Immature natural killer cell (primary cell): ENCODE data around the gene EYA3. TPM values are rescaled to one million over a fixed set of nuclear protein-coding genes. Genes with fewer than 3 reads are reported as not detected.

Experiments
- DNase-seq, 3 donors: peaks; one replicate each; pipeline ENCODE4 v3.0.0; 2022; ENCODE audit warnings: mixed read lengths in 1 of 3
- H3K27ac Mint-ChIP-seq, 6 donors: one replicate each; pipeline ENCODE4 v1.8.0; 2020; ENCODE audit warnings: mixed read lengths in 6 of 6, mild to moderate bottlenecking in 5 of 6, inconsistent platforms in 4 of 6, moderate library complexity in 3 of 6
- H3K27me3 Mint-ChIP-seq, 3 donors: one replicate each; pipeline ENCODE4 v1.8.0; 2020 to 2021; ENCODE audit warnings: low read depth in 3 of 3, mild to moderate bottlenecking in 3 of 3, mixed read lengths in 3 of 3, moderate library complexity in 3 of 3, inconsistent platforms in 1 of 3
- H3K36me3 Mint-ChIP-seq, 3 donors: one replicate each; pipeline ENCODE4 v1.8.0; 2020; ENCODE audit warnings: mixed read lengths in 3 of 3, inconsistent platforms in 2 of 3, mild to moderate bottlenecking in 2 of 3
- H3K4me1 Mint-ChIP-seq, 2 donors: one replicate each; pipeline ENCODE4 v1.8.0; 2020; ENCODE audit warnings: inconsistent platforms in 2 of 2, mild to moderate bottlenecking in 2 of 2, mixed read lengths in 2 of 2, moderate library complexity in 1 of 2
- H3K4me3 Mint-ChIP-seq, 5 donors: one replicate each; pipeline ENCODE4 v1.8.0; 2020; ENCODE audit warnings: mild to moderate bottlenecking in 5 of 5, mixed read lengths in 5 of 5, inconsistent platforms in 3 of 5, moderate library complexity in 3 of 5
- H3K9me3 Mint-ChIP-seq, 6 donors: one replicate each; pipeline ENCODE4 v1.8.0; 2020; ENCODE audit warnings: mild to moderate bottlenecking in 6 of 6, mixed read lengths in 6 of 6, inconsistent platforms in 4 of 6, moderate library complexity in 3 of 6
- polyA plus RNA-seq, 3 donors: library from polyadenylated mRNA; unstranded; fragments of 300-500 nt; fragmentation: Illumina TruSeq; gene quantifications; one replicate each; pipeline ENCODE4 v1.2.3, GENCODE V29; 2021

Gene EYA3
- polyA plus RNA-seq, 3 donors from 2014 or later: 7.8 to 15.6 (median 9.3) TPM

DNA sequence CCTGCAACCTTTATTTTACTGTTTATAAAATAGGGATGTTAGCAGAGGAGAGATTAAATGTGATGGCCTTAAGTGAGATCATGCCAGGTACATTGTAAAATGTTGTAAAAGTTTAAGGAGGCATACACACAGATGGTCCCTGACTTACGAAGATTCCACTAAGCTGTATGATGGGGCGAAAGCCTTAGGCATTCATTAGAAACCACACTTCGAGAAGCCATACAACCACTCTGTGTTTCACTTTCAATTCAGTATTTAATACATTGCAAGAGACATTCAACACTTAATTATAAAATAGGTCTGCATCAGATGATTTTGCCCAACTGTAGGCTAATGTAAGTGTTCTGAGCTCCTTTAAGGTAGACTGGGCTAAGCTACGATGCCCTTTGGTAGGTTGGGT is 149.9 kb downstream of the EYA3 start:
- H3K27ac Mint-ChIP-seq: no peak overlapping the region
- no peaks in the 10 kb centered on the region for H3K36me3 Mint-ChIP-seq
- peaks cover 32 to 39% of the 10 kb centered on the region in 2 donors for H3K4me1 Mint-ChIP-seq
- H3K9me3 Mint-ChIP-seq: no peaks in the 10 kb centered on the region
- peaks cover 4 to 7% (median 6%) of the 10 kb centered on the region in 3 donors for H3K27me3 Mint-ChIP-seq
- no peak overlapping the region for H3K4me3 Mint-ChIP-seq
- DNase-seq: no peak

DNA sequence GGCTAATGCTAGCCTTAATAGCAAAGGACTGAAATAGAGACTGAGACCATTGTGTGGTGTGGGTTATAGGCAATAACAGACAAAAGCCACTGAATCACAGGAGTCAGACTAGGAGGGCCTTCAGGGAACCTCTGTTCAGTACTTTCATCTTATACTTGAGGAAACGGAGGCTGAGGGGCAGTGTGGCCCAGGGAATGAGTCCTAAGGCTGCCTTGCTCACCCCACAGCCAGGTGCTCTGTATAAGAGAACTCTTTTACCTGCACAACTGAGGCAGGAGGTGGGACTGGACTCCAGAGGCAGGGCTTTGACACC is 150.9 kb downstream of the EYA3 start:
- no peak overlapping the region for H3K4me3 Mint-ChIP-seq
- no peak for DNase-seq

DNA sequence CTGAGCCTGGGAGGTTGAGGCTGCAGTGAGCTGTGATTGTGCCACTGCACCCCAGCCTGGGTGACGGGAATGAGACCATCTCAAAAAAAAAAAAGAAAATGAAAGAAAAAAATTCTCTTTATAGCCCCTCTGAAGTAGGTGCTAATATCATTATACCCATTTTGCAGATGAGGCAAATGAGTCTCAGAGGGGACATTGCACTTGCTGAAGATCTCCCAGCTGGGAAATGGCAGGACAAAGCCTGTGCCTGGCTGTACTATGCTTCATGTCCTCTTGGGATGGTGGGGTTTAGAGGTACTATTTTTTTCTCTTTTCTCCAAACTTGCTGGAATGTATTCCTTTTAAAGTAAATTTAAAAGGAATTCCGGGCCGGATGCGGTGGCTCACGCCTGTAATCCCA is 152.0 kb downstream of the EYA3 start:
- Mint-ChIP-seq H3K4me1 (peaks cover 19 to 21% of the 10 kb centered on the region in 2 donors), H3K4me3 (no peak overlapping the region), H3K9me3 (no peaks in the 10 kb centered on the region), H3K27me3 (peaks cover 4 to 12% (median 8%) of the 10 kb centered on the region in 3 donors), H3K27ac (no peak overlapping the region), H3K36me3 (no peaks in the 10 kb centered on the region)
- no peak for DNase-seq

More for the DNA sequence above, 150.9 kb downstream of the EYA3 start:
- H3K9me3 Mint-ChIP-seq: no peaks in the 10 kb centered on the region
- no peak overlapping the region for H3K27ac Mint-ChIP-seq
- H3K36me3 Mint-ChIP-seq: no peaks in the 10 kb centered on the region
- H3K4me1 Mint-ChIP-seq: peaks cover 23 to 29% of the 10 kb centered on the region in 2 donors
- H3K27me3 Mint-ChIP-seq: peaks cover 4 to 10% (median 8%) of the 10 kb centered on the region in 3 donors

DNA sequence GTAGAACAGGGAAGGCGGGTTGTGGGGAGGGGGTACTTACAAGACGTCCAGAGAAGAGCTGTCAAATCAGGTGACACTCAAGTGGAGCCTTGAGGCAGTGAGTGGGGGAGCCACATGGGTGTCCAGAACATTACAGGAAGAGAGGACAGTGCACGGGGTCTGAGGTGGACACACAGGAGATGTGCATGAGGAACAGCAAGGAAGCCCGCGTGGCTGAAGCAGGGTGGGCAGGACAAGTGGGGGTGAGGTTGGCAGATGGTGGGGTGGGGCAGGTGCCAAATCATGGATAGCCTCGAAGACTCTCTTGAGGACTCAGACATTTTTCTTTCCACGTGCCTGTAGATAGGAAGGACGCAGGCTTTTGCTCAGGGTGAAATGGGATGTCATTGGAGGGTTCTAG is 152.7 kb downstream of the EYA3 start:
- H3K4me3 Mint-ChIP-seq: no peak overlapping the region
- peaks cover 4 to 10% (median 8%) of the 10 kb centered on the region in 3 donors for H3K27me3 Mint-ChIP-seq
- DNase-seq: no peak
- peaks cover 13 to 16% of the 10 kb centered on the region in 2 donors for H3K4me1 Mint-ChIP-seq
- H3K9me3 Mint-ChIP-seq: no peaks in the 10 kb centered on the region
- no peaks in the 10 kb centered on the region for H3K36me3 Mint-ChIP-seq
- peak overlapping the region in 1 of 6 donors; percentile 13 for H3K27ac Mint-ChIP-seq

DNA sequence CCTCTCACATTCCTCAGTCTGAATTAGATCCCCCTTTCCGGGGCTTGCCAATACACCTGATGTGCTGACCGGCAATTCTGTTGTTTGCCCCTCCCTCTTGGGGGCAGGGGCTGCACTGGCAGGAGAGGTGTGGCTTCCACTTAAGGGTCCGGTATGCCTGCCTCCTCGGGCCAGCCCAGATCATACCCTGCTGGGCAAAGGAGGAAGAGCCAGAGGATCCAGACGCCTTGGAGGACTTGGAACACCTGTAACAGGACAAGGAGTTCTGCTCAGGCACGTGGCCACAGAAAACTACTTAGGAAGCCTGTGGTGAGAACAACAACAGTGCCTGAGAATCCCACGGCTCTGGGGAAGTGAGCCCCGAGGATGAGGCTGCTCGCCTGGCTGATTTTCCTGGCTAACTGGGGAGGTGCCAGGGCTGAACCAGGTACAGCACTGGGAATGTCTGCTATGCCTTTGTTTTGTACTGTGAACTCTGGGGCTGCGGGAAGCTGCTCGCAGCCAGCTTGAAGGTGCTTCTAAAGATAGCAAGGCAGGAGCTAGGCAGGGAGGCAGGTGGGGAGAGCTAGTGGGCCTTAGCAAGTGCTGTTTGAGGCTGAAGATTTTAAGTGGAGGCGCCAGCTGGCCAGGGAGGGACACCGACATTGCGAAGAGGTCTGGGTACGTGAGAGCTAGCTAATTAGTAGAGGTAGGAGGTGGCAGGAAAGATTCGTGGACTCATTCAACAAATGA is 153.4 kb downstream of the EYA3 start, which contains the start of gene SMPDL3B:
Gene SMPDL3B, plus strand, starts transcription at position 183 of the 732 bp plus-strand sequence. Its CDS starts 184 bp downstream, at position 367.
- Mint-ChIP-seq H3K4me3 (peak within 1 kb of the TSS; percentile 2 to 27 (median 8)), H3K9me3 (no peaks in the 10 kb centered on the region), H3K4me1 (peaks cover 6 to 9% of the 10 kb centered on the region in 2 donors), H3K36me3 (no peaks in the 10 kb centered on the region), H3K27ac (peak within 1 kb of the TSS in 2 of 6 donors; percentile 13 to 57), H3K27me3 (peaks cover 4 to 10% (median 8%) of the 10 kb centered on the region in 3 donors)
- no peak for DNase-seq

DNA sequence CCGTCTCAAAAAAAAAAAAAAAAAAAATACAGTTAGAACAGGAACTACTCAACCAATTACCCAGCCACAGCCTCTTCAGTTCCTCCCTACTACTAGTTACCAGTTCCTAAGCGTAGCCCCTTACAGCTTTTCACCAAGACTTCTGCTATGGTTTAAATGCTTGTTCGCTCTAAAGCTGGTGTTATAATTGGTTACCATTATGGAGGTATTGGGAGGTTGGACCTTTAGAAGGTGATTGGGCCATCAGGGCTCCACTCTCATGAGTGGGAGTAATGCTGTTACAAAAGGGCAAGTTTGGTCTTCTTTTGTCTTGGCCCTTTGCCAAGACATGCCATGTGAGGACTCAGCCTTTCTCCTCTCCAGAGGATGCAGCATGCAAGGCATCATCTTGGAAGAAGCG is 156.7 kb downstream of the EYA3 start:
- Mint-ChIP-seq H3K9me3 (no peaks in the 10 kb centered on the region), H3K36me3 (no peaks in the 10 kb centered on the region), H3K27ac (no peak overlapping the region), H3K4me3 (no peak overlapping the region), H3K4me1 (peaks cover 4 to 8% of the 10 kb centered on the region in 2 donors), H3K27me3 (peaks cover 1 to 10% (median 8%) of the 10 kb centered on the region in 3 donors)
- no peak for DNase-seq

DNA sequence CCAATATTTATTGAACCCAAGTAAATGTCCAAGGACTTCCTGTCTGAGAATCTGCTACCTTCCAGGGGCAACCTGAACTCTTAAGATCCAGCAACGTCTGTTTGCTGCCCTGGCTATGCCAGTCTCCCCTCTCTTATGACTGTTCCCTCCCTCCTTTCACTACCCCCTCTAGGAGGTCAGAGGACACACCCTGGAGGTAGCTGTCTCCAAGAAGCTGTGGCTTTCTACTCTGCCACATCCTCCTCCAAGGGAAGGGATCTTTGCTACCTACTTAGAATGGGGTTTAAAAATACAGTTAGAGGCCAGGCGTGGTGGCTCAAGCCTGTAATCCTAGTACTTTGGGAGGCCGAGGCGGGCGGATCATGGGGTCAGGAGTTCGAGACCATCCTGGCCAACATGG is 157.2 kb downstream of the EYA3 start:
- peaks cover 4 to 8% of the 10 kb centered on the region in 2 donors for H3K4me1 Mint-ChIP-seq
- no peak overlapping the region for H3K27ac Mint-ChIP-seq
- H3K36me3 Mint-ChIP-seq: no peaks in the 10 kb centered on the region
- H3K27me3 Mint-ChIP-seq: peaks cover 1 to 10% (median 9%) of the 10 kb centered on the region in 3 donors
- DNase-seq: no peak
- H3K4me3 Mint-ChIP-seq: no peak overlapping the region
- no peaks in the 10 kb centered on the region for H3K9me3 Mint-ChIP-seq

DNA sequence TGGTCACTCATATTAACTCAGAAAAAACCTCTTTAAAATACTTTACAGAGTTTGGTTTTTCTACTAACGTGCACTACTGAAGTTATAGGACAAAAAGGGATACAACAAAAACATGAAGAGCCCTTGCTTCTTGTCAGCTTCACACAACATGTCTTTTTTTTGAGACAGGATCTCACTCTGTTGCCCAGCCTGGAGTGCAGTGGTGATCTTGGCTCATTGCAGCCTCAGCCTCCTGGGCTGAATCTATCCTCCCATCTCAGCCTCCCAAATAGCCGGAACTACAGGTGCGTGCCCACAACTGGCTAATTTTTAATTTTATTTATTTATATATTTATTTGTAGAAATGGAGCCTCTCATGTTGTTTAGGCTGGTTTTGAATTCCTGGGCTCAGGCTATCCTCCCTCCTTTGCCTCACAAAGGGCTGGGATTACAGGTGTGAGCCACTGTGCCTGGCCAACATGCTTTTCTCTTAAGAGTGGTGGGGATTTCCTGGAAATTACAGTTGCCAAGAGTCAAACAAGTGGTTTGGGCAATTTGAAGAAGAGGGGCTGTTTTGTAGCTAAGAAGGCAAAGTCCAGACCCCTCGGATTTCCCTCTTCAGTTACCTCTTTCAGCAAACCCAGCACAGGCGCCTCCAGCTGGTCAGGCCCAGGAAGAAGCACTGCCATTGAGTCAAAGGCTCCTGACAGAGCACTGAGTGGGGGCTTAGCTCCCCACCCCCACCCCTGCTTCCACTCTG is 160.0 kb downstream of the EYA3 start:
- Mint-ChIP-seq H3K27ac (peak overlapping the region in 1 of 6 donors; percentile 77), H3K27me3 (peaks cover 0 to 5% (median 2%) of the 10 kb centered on the region in 3 donors), H3K4me1 (no peaks in the 10 kb centered on the region)

DNA sequence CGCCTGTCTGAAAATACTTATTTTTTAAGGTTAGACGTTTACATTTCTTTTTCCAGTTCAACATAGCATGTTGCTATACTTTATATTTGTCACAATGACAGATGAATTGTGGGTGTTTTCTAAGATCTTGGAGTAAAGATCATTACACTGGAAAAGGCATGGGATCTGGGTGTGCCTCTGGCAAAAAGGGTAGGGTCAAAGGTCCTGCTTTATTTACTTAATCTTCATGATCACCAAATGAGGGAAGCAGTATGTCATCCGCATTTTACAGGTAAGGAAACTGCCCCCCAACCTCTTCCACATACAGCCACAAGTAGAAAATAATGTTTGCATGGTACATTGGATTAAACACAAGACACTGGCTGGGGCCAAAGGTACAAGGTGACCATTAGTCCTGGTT is 166.1 kb downstream of the EYA3 start:
- DNase-seq: no peak
- no peak overlapping the region for H3K4me3 Mint-ChIP-seq
- H3K36me3 Mint-ChIP-seq: no peaks in the 10 kb centered on the region
- no peaks in the 10 kb centered on the region for H3K4me1 Mint-ChIP-seq
- H3K27me3 Mint-ChIP-seq: peaks cover 0 to 6% (median 0%) of the 10 kb centered on the region in 3 donors
- no peaks in the 10 kb centered on the region for H3K9me3 Mint-ChIP-seq
- H3K27ac Mint-ChIP-seq: no peak overlapping the region

More for the DNA sequence above, 160.0 kb downstream of the EYA3 start:
- Mint-ChIP-seq H3K4me3 (no peak overlapping the region), H3K9me3 (no peaks in the 10 kb centered on the region), H3K36me3 (no peaks in the 10 kb centered on the region)
- DNase-seq: no peak

Other genes starting within 250 kb of the EYA3 start
- gene THEMIS2, start 216.1 kb downstream of the EYA3 start, polyA plus RNA-seq: 100 to 1,000 TPM in 2 of 3 donors, 10 to 100 TPM in 1; 93.2 to 146 (median 101) TPM
- 100 to 1,000 TPM; 258 to 407 (median 270) TPM for gene RPA2, start 174.0 kb downstream of the EYA3 start, polyA plus RNA-seq
- gene SMPDL3B, start 153.6 kb downstream of the EYA3 start, polyA plus RNA-seq: 1 to 10 TPM in 1 of 3 donors, under 1 TPM in 1, not detected in 1; 0.71 to 2.3 TPM
- 10 to 100 TPM; 27.7 to 39.2 (median 37.0) TPM for gene XKR8, start 128.6 kb downstream of the EYA3 start, polyA plus RNA-seq
- gene PTAFR, start 88.1 kb upstream of the EYA3 start, polyA plus RNA-seq: 1 to 10 TPM; 1.5 to 9.4 (median 2.6) TPM
- gene DNAJC8, start 144.4 kb upstream of the EYA3 start, polyA plus RNA-seq: 100 to 1,000 TPM; 197 to 269 (median 205) TPM
- gene ATP5IF1, start 147.5 kb upstream of the EYA3 start, polyA plus RNA-seq: 100 to 1,000 TPM; 462 to 960 (median 728) TPM
- 10 to 100 TPM; 10.2 to 23.5 (median 14.0) TPM for gene SESN2, start 170.9 kb upstream of the EYA3 start, polyA plus RNA-seq
- 10 to 100 TPM in 1 of 3 donors, 1 to 10 TPM in 2; 2.3 to 15.8 (median 4.5) TPM for gene MED18, start 240.4 kb upstream of the EYA3 start, polyA plus RNA-seq